ENCODE measurements around the gene LRCH4. TPM values are rescaled to one million over a fixed set of nuclear protein-coding genes. Genes with fewer than 3 reads are reported as not detected.
A peak's percentile ranks its signal among the peaks of the same experiment; 100 is the strongest.

LRCH4 gene
- total and polyA plus RNA-seq, 2 of the 13 experiments (the other 11 are each of a cell fraction or from before 2014, with no cell fraction given) = 7.0 to 9.3 TPM

GRCh38 chr7:100568176-100568895 lies 17.6 kb downstream of the LRCH4 start (continued):
- TF ChIP-seq USF2 (IDR thresholded peaks at IDR 0.05; ENCODE audit: low read depth, low read length) (peak; percentile 90), USF2 (CRISPR knock-in tag; IDR thresholded peaks at IDR 0.05; ENCODE audit: borderline replicate concordance) (peak; percentile 88; the same call in 1 of the 2 replicates), HOXA5 (CRISPR knock-in tag; IDR thresholded peaks at IDR 0.05) (peak; percentile 74; the same call in 1 of the 2 replicates), ZNF570 (CRISPR knock-in tag; IDR thresholded peaks at IDR 0.05; ENCODE audit: borderline replicate concordance) (no peak), TRIM22 (IDR thresholded peaks at IDR 0.05) (no peak), MED8 (CRISPR knock-in tag; IDR thresholded peaks at IDR 0.05; ENCODE audit: insufficient replicate concordance) (peak; percentile 28), STAT5B (CRISPR knock-in tag; IDR thresholded peaks at IDR 0.05) (no peak), CREB3 (CRISPR knock-in tag; IDR thresholded peaks at IDR 0.05) (no peak; the same call in 1 of the 2 replicates), HBP1 (CRISPR knock-in tag; IDR thresholded peaks at IDR 0.05; ENCODE audit: low read depth) (no peak; the same call in 1 of the 2 replicates), MED13 (CRISPR knock-in tag; IDR thresholded peaks at IDR 0.05) (0 out of 2 replicates have a peak, but pooled peaks have one; percentile 78), MYC (CRISPR knock-in tag; IDR thresholded peaks at IDR 0.05; ENCODE audit: borderline replicate concordance) (peak; percentile 99), ZNF691 (CRISPR knock-in tag; IDR thresholded peaks at IDR 0.05; ENCODE audit: borderline replicate concordance, low read depth) (no peak; the same call in 1 of the 2 replicates), MAFF (IDR thresholded peaks at IDR 0.05; ENCODE audit: low read depth, low read length) (no peak), BATF2 (CRISPR knock-in tag; IDR thresholded peaks at IDR 0.05) (no peak), SCMH1 (CRISPR knock-in tag; IDR thresholded peaks at IDR 0.05; ENCODE audit: borderline replicate concordance) (no peak), MED1 (CRISPR knock-in tag; IDR thresholded peaks at IDR 0.05) (peak; percentile 91), AFF4 (CRISPR knock-in tag; IDR thresholded peaks at IDR 0.05) (peak; percentile 83)

All from HepG2 (cell line).